Measurements from ENCODE around the gene PHACTR3. TPM values are rescaled to one million over a fixed set of nuclear protein-coding genes. Genes with fewer than 3 reads are reported as not detected.
A peak's percentile ranks its signal among the peaks of the same experiment; 100 is the strongest.

PHACTR3 gene
- total RNA-seq, 1 experiment from 2014 or later: 30.6 TPM

DNA sequence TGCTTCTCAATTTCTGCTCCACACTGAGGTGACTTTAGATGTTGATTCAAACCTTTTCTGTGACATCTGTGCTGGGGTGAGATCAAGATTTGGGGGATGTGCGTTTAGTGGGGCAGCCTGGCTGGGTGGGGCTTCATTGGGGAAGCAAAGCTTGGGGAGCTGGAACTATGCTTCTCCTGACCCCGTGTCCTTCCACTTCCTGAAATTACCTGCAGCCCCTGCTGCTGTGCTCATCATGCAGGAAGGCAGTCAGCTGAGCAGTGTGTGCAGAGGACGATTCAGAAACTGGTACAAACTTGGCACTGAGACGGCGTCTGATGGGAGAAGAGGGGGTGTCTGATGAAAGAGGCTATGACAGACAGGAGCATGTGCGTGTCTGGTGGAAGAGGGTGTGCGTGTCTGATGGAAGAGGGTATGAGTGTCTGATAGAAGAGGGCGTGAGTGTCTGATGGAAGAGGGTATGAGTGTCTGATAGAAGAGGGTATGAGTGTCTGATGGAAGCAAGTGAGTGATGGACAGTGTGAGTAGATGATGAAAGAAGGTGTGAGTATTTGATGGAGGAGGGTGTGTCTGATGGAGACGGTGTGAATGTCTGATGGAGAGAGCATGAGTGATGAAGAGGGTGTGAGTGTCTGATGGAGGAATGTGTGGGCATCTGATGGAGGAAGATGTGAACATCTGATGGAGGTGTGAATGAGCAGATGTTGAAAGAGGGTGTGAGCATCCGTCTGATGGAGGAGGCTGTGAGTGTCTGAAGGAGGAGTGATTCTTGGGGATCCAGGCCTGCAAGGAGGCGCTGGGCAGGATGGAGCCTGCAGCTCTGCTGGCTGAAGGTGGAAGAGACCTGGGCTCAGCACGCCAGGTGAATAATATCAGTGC lies 225.7 kb downstream of the PHACTR3 start:
- Histone ChIP-seq H3K9me3 (ENCODE audit: low read length) (no peaks in the 10 kb centered on the region), H3K9me2 (replicated peaks; ENCODE audit: low read length) (no peaks in the 10 kb centered on the region), H3K9ac (ENCODE audit: low read length) (no peak overlapping the region; the same call in 1 of the 2 replicates), H3K27me3 (ENCODE audit: low read length) (no peaks in the 10 kb centered on the region), H3K27ac (ENCODE audit: low read length) (peak overlapping the region; percentile 83), H3K36me3 (ENCODE audit: low read depth, low read length) (no peaks in the 10 kb centered on the region), H3K4me3 (ENCODE audit: low read length) (no peak overlapping the region), H3K4me1 (ENCODE audit: insufficient read depth, low read length) (peaks cover 49% of the 10 kb centered on the region), H2AFZ (ENCODE audit: low read length) (no peak overlapping the region), H3F3A (ENCODE audit: low read length, unreplicated experiment) (no peaks in the 10 kb centered on the region), H3K4me2 (ENCODE audit: low read length) (peak overlapping the region; percentile 69), H4K20me1 (ENCODE audit: low read length) (no peaks in the 10 kb centered on the region), H3K79me2 (ENCODE audit: low read length) (no peaks in the 10 kb centered on the region)
- ChIA-PET POLR2A (ENCODE audit: unreplicated experiment) (interaction anchor here (1.2 kb wide), 1 partner anchor 46 kb away, joined by 3 read pairs; no protein-coding TSS in a partner anchor), CTCF (interaction anchor here (0.7 to 1.3 kb wide), 2 partner anchors 47 to 104 kb away, joined by 3 to 5 read pairs; no protein-coding TSS in a partner anchor)
- no peak for ATAC-seq
- DNase-seq: no peak
- TSS peak; percentile 35 for BruUV-seq (replicated peaks)
- TF ChIP-seq CTCF (conservative IDR thresholded peaks at IDR 0.05; ENCODE audit: low read depth, low read length) (no peak), EZH2 (IDR thresholded peaks at IDR 0.05; ENCODE audit: low read length, unreplicated experiment) (no peak), EZH2phosphoT487 (IDR thresholded peaks at IDR 0.05; ENCODE audit: borderline replicate concordance, low read length) (no peak)
- intact Hi-C loops (cut with micrococcal nuclease): no loop called here

DNA sequence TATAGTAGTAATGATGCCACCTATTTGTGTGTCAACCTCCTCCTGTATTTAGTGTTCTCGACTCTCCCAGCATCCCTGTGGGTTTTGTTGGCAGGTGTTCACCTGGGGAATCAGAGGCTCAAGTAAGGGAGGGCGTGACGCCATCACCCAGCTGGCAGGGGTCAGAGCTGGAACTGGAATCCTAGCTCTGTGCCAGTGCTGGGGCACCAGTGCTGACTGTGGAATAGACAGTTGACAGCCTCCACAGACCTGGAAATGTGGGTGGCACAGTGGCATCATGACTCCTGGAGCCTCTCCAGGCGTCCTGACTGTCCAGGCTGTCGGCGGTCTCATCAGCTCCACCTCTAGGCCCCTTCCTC lies 226.3 kb downstream of the PHACTR3 start:
- Histone ChIP-seq H3K4me1 (ENCODE audit: insufficient read depth, low read length) (peaks cover 53% of the 10 kb centered on the region), H3K27me3 (ENCODE audit: low read length) (no peaks in the 10 kb centered on the region), H3K27ac (ENCODE audit: low read length) (peak overlapping the region; percentile 83), H3K9me2 (replicated peaks; ENCODE audit: low read length) (no peaks in the 10 kb centered on the region), H3F3A (ENCODE audit: low read length, unreplicated experiment) (no peaks in the 10 kb centered on the region), H4K20me1 (ENCODE audit: low read length) (no peaks in the 10 kb centered on the region), H3K36me3 (ENCODE audit: low read depth, low read length) (no peaks in the 10 kb centered on the region), H3K9ac (ENCODE audit: low read length) (peak overlapping the region; percentile 30; the same call in 1 of the 2 replicates), H3K79me2 (ENCODE audit: low read length) (no peaks in the 10 kb centered on the region), H3K4me3 (ENCODE audit: low read length) (no peak overlapping the region; the same call in 1 of the 2 replicates), H2AFZ (ENCODE audit: low read length) (peak overlapping the region; percentile 47), H3K4me2 (ENCODE audit: low read length) (peak overlapping the region; percentile 69), H3K9me3 (ENCODE audit: low read length) (no peaks in the 10 kb centered on the region)
- DNase-seq: peak; percentile 77
- TF ChIP-seq EZH2 (IDR thresholded peaks at IDR 0.05; ENCODE audit: low read length, unreplicated experiment): no peak
- TF ChIP-seq EZH2phosphoT487 (IDR thresholded peaks at IDR 0.05; ENCODE audit: borderline replicate concordance, low read length): no peak
- TF ChIP-seq CTCF (conservative IDR thresholded peaks at IDR 0.05; ENCODE audit: low read depth, low read length): no peak
- no peak for ATAC-seq
- intact Hi-C loops (cut with micrococcal nuclease): loop anchor here (1.0 kb wide), 2 partner anchors 15 to 33 kb away; no protein-coding TSS in a partner anchor
- CTCF ChIA-PET: interaction anchor here (0.7 to 1.3 kb wide), 2 partner anchors 47 to 104 kb away, joined by 3 to 5 read pairs; no protein-coding TSS in a partner anchor
- POLR2A ChIA-PET (ENCODE audit: unreplicated experiment): interaction anchor here (1.2 kb wide), 1 partner anchor 47 kb away, joined by 3 read pairs; no protein-coding TSS in a partner anchor
- BruUV-seq (replicated peaks): no TSS peak
